Measurements from ENCODE around the gene ARID5B.

DNA sequence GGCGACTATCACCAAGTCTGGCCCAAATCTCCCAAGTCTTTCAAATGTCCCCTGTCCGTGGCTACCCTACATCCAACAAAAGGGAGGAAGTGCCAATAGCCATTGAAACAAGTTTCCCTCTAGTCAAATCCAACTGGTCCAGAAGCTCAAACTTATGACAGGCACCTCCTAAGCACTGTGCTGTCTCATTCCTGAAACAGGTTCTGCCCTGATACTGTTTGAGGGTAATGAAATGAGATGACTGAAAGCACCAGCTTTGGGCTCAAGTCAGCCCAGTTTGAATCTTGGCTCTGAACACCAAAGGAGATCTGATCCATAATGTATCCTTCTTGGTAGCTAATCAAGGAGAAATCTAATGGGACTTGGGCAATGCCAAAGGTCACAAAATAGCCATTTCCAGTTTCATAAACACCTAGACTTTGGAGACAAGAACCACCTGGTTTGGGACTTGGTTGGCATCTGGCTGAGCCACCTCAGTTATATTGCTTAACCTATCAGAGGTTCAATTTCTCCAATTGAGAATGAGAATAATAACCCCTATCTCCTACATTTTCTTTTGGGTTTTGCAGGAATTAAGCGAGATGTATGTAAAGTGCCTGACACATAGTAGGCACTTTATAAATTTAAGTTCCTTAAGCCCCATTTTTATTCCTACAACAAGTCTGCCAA, 34.7 kb upstream of the ARID5B start:
- TF ChIP-seq GATA2 (IDR thresholded peaks at IDR 0.05; ENCODE audit: low read depth, low read length), result no peak
- TF ChIP-seq GATA3 (IDR thresholded peaks at IDR 0.05; ENCODE audit: low read depth, low read length), result no peak
